ENCODE measurements around the gene PHLDA2.
"Not testable (repeated sequence)": the region's sequence is repeated elsewhere in the genome, so short reads cannot be mapped to it uniquely, and the experiment has no call there.

Gene PHLDA2

GRCh38 chr11:2945031-2945756 lies 16.0 kb upstream of the PHLDA2 start:
- DNase-seq (ENCODE audit: low read depth in 4 of 4, low spot score in 1 of 4): no peak

GRCh38 chr11:2944530-2944929 lies 15.3 kb upstream of the PHLDA2 start:
- no peak for DNase-seq (ENCODE audit: low read depth in 4 of 4, low spot score in 1 of 4)

GRCh38 chr11:2943711-2944118 lies 14.5 kb upstream of the PHLDA2 start:
- no peak for DNase-seq (ENCODE audit: low read depth in 4 of 4, low spot score in 1 of 4)

- no peak for DNase-seq (ENCODE audit: low read depth in 4 of 4, low spot score in 1 of 4)
These were observed 13.9 kb upstream of the PHLDA2 start for GRCh38 chr11:2942872-2943710.

GRCh38 chr11:2942447-2942846 lies 13.2 kb upstream of the PHLDA2 start:
- DNase-seq (ENCODE audit: low read depth in 4 of 4, low spot score in 1 of 4): no peak

GRCh38 chr11:2940921-2941821 lies 12.0 kb upstream of the PHLDA2 start:
- DNase-seq (ENCODE audit: low read depth in 4 of 4, low spot score in 1 of 4): no peak

GRCh38 chr11:2940147-2940920 lies 11.1 kb upstream of the PHLDA2 start:
- DNase-seq (ENCODE audit: low read depth in 4 of 4, low spot score in 1 of 4): no peak

- not testable (repeated sequence) for DNase-seq (ENCODE audit: low read depth in 4 of 4, low spot score in 1 of 4)
These were observed 9.5 kb upstream of the PHLDA2 start for GRCh38 chr11:2938458-2939418.

GRCh38 chr11:2937641-2938457 lies 8.6 kb upstream of the PHLDA2 start:
- not testable (repeated sequence) for DNase-seq (ENCODE audit: low read depth in 4 of 4, low spot score in 1 of 4)

- no peak for DNase-seq (ENCODE audit: low read depth in 4 of 4, low spot score in 1 of 4)
These were observed 5.5 kb upstream of the PHLDA2 start for GRCh38 chr11:2934611-2935239.

- no peak for DNase-seq (ENCODE audit: low read depth in 4 of 4, low spot score in 1 of 4)
These were observed 4.9 kb upstream of the PHLDA2 start for GRCh38 chr11:2934021-2934550.

- no peak for DNase-seq (ENCODE audit: low read depth in 4 of 4, low spot score in 1 of 4)
These were observed 4.3 kb upstream of the PHLDA2 start for GRCh38 chr11:2933375-2934020.

GRCh38 chr11:2932850-2933251 lies 3.6 kb upstream of the PHLDA2 start:
- no peak for DNase-seq (ENCODE audit: low read depth in 4 of 4, low spot score in 1 of 4)

GRCh38 chr11:2931771-2932738 lies 2.8 kb upstream of the PHLDA2 start:
- no peak for DNase-seq (ENCODE audit: low read depth in 4 of 4, low spot score in 1 of 4)

- DNase-seq (ENCODE audit: low read depth in 4 of 4, low spot score in 1 of 4): no peak
These were observed 2.2 kb upstream of the PHLDA2 start for GRCh38 chr11:2931420-2931746.

- no peak for DNase-seq (ENCODE audit: low read depth in 4 of 4, low spot score in 1 of 4)
These were observed 1.6 kb upstream of the PHLDA2 start for GRCh38 chr11:2930704-2931419.
